ENCODE data around the gene C1QTNF9B.

DNA sequence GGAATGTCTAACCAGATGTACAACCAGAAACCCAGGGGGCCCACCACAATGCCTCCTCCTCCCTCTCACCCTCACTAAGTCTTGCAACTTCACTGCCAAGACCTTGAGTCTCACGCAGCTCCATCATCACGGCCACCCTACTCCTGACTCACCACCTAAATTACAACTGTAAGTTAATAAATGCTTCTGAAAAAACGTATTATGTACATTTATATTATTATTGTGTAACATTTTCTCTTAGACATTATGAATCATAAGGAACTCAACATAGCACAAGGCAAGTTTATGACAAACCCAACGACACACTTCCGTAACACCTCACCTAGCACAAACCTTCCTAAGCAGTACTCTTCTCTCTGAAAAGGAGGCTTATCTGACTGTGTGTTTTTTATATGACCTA lies 28.8 kb downstream of the C1QTNF9B start:
- no peak for TF ChIP-seq EZH2 (IDR thresholded peaks at IDR 0.05; ENCODE audit: borderline replicate concordance, low read depth, low read length, severe bottlenecking)
- TF ChIP-seq, protein P1, sequence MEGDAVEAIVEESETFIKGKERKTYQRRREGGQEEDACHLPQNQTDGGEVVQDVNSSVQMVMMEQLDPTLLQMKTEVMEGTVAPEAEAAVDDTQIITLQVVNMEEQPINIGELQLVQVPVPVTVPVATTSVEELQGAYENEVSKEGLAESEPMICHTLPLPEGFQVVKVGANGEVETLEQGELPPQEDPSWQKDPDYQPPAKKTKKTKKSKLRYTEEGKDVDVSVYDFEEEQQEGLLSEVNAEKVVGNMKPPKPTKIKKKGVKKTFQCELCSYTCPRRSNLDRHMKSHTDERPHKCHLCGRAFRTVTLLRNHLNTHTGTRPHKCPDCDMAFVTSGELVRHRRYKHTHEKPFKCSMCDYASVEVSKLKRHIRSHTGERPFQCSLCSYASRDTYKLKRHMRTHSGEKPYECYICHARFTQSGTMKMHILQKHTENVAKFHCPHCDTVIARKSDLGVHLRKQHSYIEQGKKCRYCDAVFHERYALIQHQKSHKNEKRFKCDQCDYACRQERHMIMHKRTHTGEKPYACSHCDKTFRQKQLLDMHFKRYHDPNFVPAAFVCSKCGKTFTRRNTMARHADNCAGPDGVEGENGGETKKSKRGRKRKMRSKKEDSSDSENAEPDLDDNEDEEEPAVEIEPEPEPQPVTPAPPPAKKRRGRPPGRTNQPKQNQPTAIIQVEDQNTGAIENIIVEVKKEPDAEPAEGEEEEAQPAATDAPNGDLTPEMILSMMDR (IDR thresholded peaks at IDR 0.05; ENCODE audit: borderline replicate concordance, extremely low read depth, low read length, poor library complexity, severe bottlenecking) = no peak

Data from DND-41 (cell line).